ENCODE results near the gene DDX3X.
A peak's percentile ranks its signal among the peaks of the same experiment; 100 is the strongest.

Gene DDX3X

DNA sequence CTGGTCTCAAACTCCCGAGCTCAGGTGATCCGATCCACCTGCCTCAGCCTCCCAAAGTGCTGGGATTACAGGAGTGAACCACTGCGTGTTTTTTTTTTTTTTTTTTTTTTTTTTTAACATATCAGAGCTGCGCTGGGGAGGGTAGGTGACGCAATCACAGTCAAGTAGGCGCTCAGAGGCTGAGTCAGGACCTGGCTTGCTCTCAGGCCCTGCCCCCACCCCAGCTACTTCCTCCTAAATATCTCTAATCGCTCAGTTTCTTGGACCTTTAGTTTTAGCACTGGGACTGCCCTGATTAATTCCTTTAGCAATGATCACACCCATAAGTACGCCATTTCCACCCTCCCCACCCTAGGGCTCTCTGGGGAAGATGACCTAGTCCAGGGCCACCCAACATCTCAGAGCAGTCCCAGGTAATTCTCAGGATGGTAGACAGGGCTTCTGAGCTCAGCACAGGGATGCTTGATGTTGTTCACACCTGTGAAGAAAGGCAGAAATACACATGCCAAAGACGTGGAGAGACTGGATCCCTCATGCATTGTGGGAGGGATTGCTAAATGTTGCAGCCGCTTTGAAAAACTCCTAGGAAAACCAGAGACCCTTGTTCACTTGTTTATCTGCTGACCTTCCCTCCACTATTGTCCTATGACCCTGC, 50.2 kb downstream of the DDX3X start:
- TF ChIP-seq CREB1 (IDR thresholded peaks at IDR 0.05; ENCODE audit: low read depth), result no peak
- peak; percentile 47 for TF ChIP-seq CEBPB (IDR thresholded peaks at IDR 0.05)

DNA sequence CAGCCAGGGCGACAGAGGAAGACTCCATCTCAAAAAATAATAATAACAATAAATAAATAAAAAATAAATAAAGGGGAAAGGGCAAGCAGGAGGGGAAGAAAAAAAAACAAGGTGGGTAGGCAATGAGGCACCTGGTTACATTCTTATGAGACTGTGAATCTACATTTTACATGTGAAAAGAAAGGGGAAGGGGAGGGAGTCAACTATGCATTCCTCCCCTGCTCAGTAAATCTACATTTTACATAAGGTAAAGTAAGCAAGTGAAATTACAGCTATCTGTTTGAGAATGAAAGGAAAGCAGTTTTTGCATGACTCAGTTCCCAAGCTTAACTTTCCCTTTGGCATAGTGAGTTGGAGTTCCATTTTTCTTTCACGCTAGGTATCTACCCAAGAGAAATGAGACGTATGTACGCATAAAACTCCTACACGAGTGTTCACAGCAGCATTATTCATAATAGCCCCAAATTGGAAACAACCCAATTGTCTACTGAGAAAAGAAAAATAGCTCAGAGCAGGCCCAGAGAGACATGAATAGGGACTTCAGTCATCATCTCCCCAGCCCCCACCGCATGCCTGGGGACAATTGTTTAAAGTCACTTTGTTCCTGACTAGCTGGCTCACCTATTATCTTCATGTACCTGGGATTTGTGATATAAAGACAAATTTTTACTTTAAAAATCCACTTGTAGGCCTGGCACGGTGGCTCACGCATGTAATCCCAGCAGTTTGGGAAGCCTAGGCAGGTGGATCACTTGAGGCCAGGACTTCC, 52.4 kb downstream of the DDX3X start:
- no peak for TF ChIP-seq YY1 (IDR thresholded peaks at IDR 0.05; ENCODE audit: low read depth)
- no peak for TF ChIP-seq CEBPB (IDR thresholded peaks at IDR 0.05)
- TF ChIP-seq FOXM1 (IDR thresholded peaks at IDR 0.05; ENCODE audit: borderline replicate concordance, low read depth), result no peak
- no peak for TF ChIP-seq EP300 (IDR thresholded peaks at IDR 0.05; ENCODE audit: borderline replicate concordance)
- TF ChIP-seq EGR1 (IDR thresholded peaks at IDR 0.05), result no peak
- no peak for TF ChIP-seq TEAD4 (IDR thresholded peaks at IDR 0.05)
- TF ChIP-seq, protein P1, sequence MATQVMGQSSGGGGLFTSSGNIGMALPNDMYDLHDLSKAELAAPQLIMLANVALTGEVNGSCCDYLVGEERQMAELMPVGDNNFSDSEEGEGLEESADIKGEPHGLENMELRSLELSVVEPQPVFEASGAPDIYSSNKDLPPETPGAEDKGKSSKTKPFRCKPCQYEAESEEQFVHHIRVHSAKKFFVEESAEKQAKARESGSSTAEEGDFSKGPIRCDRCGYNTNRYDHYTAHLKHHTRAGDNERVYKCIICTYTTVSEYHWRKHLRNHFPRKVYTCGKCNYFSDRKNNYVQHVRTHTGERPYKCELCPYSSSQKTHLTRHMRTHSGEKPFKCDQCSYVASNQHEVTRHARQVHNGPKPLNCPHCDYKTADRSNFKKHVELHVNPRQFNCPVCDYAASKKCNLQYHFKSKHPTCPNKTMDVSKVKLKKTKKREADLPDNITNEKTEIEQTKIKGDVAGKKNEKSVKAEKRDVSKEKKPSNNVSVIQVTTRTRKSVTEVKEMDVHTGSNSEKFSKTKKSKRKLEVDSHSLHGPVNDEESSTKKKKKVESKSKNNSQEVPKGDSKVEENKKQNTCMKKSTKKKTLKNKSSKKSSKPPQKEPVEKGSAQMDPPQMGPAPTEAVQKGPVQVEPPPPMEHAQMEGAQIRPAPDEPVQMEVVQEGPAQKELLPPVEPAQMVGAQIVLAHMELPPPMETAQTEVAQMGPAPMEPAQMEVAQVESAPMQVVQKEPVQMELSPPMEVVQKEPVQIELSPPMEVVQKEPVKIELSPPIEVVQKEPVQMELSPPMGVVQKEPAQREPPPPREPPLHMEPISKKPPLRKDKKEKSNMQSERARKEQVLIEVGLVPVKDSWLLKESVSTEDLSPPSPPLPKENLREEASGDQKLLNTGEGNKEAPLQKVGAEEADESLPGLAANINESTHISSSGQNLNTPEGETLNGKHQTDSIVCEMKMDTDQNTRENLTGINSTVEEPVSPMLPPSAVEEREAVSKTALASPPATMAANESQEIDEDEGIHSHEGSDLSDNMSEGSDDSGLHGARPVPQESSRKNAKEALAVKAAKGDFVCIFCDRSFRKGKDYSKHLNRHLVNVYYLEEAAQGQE (IDR thresholded peaks at IDR 0.05; ENCODE audit: low read depth), result no peak
- TF ChIP-seq RAD21 (IDR thresholded peaks at IDR 0.05; ENCODE audit: low read depth), result no peak
- no peak for TF ChIP-seq NFIC (IDR thresholded peaks at IDR 0.05)
- TF ChIP-seq, protein P2, sequence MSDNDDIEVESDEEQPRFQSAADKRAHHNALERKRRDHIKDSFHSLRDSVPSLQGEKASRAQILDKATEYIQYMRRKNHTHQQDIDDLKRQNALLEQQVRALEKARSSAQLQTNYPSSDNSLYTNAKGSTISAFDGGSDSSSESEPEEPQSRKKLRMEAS (IDR thresholded peaks at IDR 0.05), result no peak
- no peak for TF ChIP-seq TAF1 (IDR thresholded peaks at IDR 0.05; ENCODE audit: low read depth)
- TF ChIP-seq, protein P3, sequence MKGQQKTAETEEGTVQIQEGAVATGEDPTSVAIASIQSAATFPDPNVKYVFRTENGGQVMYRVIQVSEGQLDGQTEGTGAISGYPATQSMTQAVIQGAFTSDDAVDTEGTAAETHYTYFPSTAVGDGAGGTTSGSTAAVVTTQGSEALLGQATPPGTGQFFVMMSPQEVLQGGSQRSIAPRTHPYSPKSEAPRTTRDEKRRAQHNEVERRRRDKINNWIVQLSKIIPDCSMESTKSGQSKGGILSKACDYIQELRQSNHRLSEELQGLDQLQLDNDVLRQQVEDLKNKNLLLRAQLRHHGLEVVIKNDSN (IDR thresholded peaks at IDR 0.05), result no peak
- no peak for TF ChIP-seq CREB1 (IDR thresholded peaks at IDR 0.05; ENCODE audit: low read depth)
- no peak for TF ChIP-seq ZBTB7A (IDR thresholded peaks at IDR 0.05; ENCODE audit: low read depth)
- no peak for TF ChIP-seq TCF12 (IDR thresholded peaks at IDR 0.05; ENCODE audit: low read depth)

DNA sequence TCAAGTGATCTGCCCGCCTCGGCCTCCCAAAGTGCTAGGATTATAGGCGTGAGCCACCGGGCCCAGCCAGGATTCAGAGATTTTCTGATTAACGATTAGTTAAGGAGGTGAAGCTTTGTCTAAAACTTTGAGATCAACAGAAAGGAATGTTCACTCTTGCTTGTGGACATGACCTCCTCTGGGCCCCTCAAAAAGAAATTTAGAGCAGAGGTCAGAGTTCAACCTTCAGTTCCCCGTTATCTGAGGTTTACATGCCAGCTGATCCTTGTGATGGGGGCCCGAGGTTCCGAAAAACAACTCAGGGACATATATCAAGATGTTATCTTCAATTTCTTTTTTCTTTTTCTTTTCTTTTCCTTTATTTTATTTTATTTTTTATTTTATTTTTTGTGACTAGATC, 54.6 kb downstream of the DDX3X start:
- TF ChIP-seq TAF1 (IDR thresholded peaks at IDR 0.05; ENCODE audit: low read depth) (no peak), TEAD4 (IDR thresholded peaks at IDR 0.05) (no peak), NFIC (IDR thresholded peaks at IDR 0.05) (no peak)

DNA sequence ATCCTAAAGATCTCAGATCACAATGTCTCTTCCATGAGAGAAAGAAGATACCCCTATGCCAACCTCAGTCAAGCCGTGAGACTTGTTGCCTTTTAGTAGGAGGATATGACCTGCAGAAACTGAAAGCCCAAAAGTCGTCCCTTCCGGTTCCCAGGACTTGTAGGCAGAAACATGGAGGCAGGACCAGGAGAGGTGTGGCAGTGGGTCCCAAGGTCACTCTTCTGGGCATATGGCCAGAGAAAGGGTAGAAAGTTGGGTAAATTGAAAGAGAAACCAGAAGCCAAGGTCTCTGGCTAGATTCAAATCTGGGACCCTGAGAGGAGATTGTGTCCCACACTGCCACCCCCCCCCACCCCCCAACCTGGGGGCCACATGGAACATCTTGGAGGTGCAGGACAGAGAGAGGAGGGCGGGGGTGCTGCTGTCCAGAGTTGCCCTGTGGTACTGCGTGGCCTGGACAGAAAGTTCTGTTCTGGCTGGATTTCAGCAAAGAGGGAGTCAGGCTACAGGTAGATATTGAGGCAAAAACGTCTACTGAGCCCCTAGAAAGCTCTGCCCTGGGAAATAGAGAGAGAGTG, 55.4 kb downstream of the DDX3X start:
- TF ChIP-seq, protein P3 (IDR thresholded peaks at IDR 0.05), result no peak
- TF ChIP-seq, protein P1 (IDR thresholded peaks at IDR 0.05; ENCODE audit: low read depth), result no peak
- TF ChIP-seq ZBTB7A (IDR thresholded peaks at IDR 0.05; ENCODE audit: low read depth) (no peak), EP300 (IDR thresholded peaks at IDR 0.05; ENCODE audit: borderline replicate concordance) (no peak), NFIC (IDR thresholded peaks at IDR 0.05) (no peak), TAF1 (IDR thresholded peaks at IDR 0.05; ENCODE audit: low read depth) (no peak), YY1 (IDR thresholded peaks at IDR 0.05; ENCODE audit: low read depth) (no peak), CREB1 (IDR thresholded peaks at IDR 0.05; ENCODE audit: low read depth) (no peak)

DNA sequence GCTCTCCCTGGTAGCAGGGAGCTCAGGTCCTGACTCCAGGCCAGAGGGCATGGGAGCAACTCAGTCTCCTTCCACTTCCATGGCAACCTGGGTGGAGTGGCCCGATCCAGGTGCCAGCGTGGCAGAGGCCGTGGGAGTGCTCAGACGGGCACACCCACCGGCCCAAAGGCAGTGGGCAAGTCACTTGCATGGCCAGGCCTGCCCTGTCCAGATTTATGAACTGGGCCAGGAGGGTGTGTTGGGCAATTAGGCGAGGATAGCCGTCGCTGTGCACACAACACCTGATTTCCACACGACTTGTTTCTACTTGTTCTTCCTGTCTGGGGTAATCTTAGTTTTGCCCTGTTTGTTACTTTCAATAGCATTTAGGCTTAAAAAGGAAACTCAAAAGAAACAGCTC, 57.6 kb downstream of the DDX3X start:
- TF ChIP-seq CREB1 (IDR thresholded peaks at IDR 0.05; ENCODE audit: low read depth), result no peak
- no peak for TF ChIP-seq EP300 (IDR thresholded peaks at IDR 0.05; ENCODE audit: borderline replicate concordance)
- no peak for TF ChIP-seq ZBTB7A (IDR thresholded peaks at IDR 0.05; ENCODE audit: low read depth)
- TF ChIP-seq TCF12 (IDR thresholded peaks at IDR 0.05; ENCODE audit: low read depth), result no peak
- no peak for TF ChIP-seq FOXM1 (IDR thresholded peaks at IDR 0.05; ENCODE audit: borderline replicate concordance, low read depth)
- no peak for TF ChIP-seq RAD21 (IDR thresholded peaks at IDR 0.05; ENCODE audit: low read depth)
- TF ChIP-seq, protein P2 (IDR thresholded peaks at IDR 0.05), result no peak
- TF ChIP-seq, protein P1 (IDR thresholded peaks at IDR 0.05; ENCODE audit: low read depth), result no peak
- TF ChIP-seq CEBPB (IDR thresholded peaks at IDR 0.05), result no peak
- TF ChIP-seq NFIC (IDR thresholded peaks at IDR 0.05), result no peak
- TF ChIP-seq EGR1 (IDR thresholded peaks at IDR 0.05), result no peak
- TF ChIP-seq TAF1 (IDR thresholded peaks at IDR 0.05; ENCODE audit: low read depth), result no peak

All from Ishikawa (cell line).